Trophoblast cell (in vitro differentiated cells and primary cell): ENCODE data around the gene TMEM266.

ENCODE experiments used
- DNase-seq, 2 donors: peaks; one replicate each; pipeline ENCODE4 v3.0.0-alpha.2; 2016
- H2AFZ ChIP-seq: 2 replicates; pipeline ENCODE4 v1.6.1; 2013; ENCODE audit warnings: low read length, moderate library complexity, mild to moderate bottlenecking; ENCODE audit not compliant: insufficient read depth, poor library complexity
- H2AK5ac ChIP-seq: 2 replicates; pipeline ENCODE4 v1.6.1; 2013; ENCODE audit warnings: mild to moderate bottlenecking, low read length
- H2BK120ac ChIP-seq: 2 replicates; pipeline ENCODE4 v1.6.1; 2013; ENCODE audit warnings: low read length, mild to moderate bottlenecking, moderate library complexity; ENCODE audit not compliant: insufficient read depth, poor library complexity
- H2BK12ac ChIP-seq: 2 replicates; pipeline ENCODE4 v1.6.1; 2013; ENCODE audit warnings: mild to moderate bottlenecking, low read length, moderate library complexity
- H2BK5ac ChIP-seq: 2 replicates; pipeline ENCODE4 v1.6.1; 2013; ENCODE audit warnings: low read length, low read depth, moderate library complexity, mild to moderate bottlenecking; ENCODE audit not compliant: poor library complexity
- H3K14ac ChIP-seq: 2 replicates; pipeline ENCODE4 v1.6.1; 2013; ENCODE audit warnings: mild to moderate bottlenecking, low read length
- H3K18ac ChIP-seq: 2 replicates; pipeline ENCODE4 v1.6.1; 2013; ENCODE audit warnings: mild to moderate bottlenecking, low read length
- H3K23ac ChIP-seq: 2 replicates; pipeline ENCODE4 v1.6.1; 2013; ENCODE audit warnings: low read length
- H3K27ac ChIP-seq: 2 replicates; pipeline ENCODE4 v1.5.1; 2013; ENCODE audit warnings: low read depth, mild to moderate bottlenecking, inconsistent platforms, low read length, moderate library complexity
- H3K27me3 ChIP-seq: 2 replicates; pipeline ENCODE4 v1.6.1; 2013; ENCODE audit warnings: inconsistent platforms, mild to moderate bottlenecking, low read length, moderate library complexity; ENCODE audit not compliant: insufficient read depth
- H3K36me3 ChIP-seq, 2 experiments: 1 replicate in 1 of 2; 2 replicates in 1 of 2; pipeline ENCODE4 v1.6.1; 2013; ENCODE audit warnings: low read length in 2 of 2, mild to moderate bottlenecking in 2 of 2, moderate library complexity in 1 of 2; ENCODE audit not compliant: insufficient read depth in 2 of 2, control insufficient read depth in 1 of 2
- H3K4ac ChIP-seq: 2 replicates; pipeline ENCODE4 v1.6.1; 2013; ENCODE audit warnings: low read depth, mild to moderate bottlenecking, low read length, moderate library complexity
- H3K4me1 ChIP-seq, 2 experiments: 1 replicate in 1 of 2; 2 replicates in 1 of 2; pipeline ENCODE4 v1.6.1; 2013; ENCODE audit warnings: low read length in 2 of 2, mild to moderate bottlenecking in 2 of 2, moderate library complexity in 1 of 2; ENCODE audit not compliant: insufficient read depth in 2 of 2, control insufficient read depth in 1 of 2
- H3K4me2 ChIP-seq: 2 replicates; pipeline ENCODE4 v1.6.1; 2013; ENCODE audit warnings: inconsistent platforms, mild to moderate bottlenecking, low read length, moderate library complexity
- H3K4me3 ChIP-seq: 2 replicates; pipeline ENCODE4 v1.5.1; 2013; ENCODE audit warnings: mild to moderate bottlenecking, low read depth, low read length, inconsistent platforms
- H3K79me1 ChIP-seq: one replicate; pipeline ENCODE4 v1.6.1; 2013; ENCODE audit warnings: low read length
- H3K79me2 ChIP-seq: 2 replicates; pipeline ENCODE4 v1.6.1; 2013; ENCODE audit warnings: low read length, mild to moderate bottlenecking; ENCODE audit not compliant: control insufficient read depth, insufficient read depth, poor library complexity
- H3K9ac ChIP-seq: 2 replicates; pipeline ENCODE4 v1.6.1; 2013; ENCODE audit warnings: mild to moderate bottlenecking, low read length
- H3K9me3 ChIP-seq: 2 replicates; pipeline ENCODE4 v1.6.1; 2013; ENCODE audit warnings: low read depth, mild to moderate bottlenecking, control low read depth, inconsistent platforms, low read length; ENCODE audit not compliant: insufficient read depth
- H4K12ac ChIP-seq: 2 replicates; pipeline ENCODE4 v1.6.1; 2013; ENCODE audit warnings: low read depth, mild to moderate bottlenecking, low read length, moderate library complexity
- H4K8ac ChIP-seq: 2 replicates; pipeline ENCODE4 v1.6.1; 2013; ENCODE audit warnings: low read depth, mild to moderate bottlenecking, low read length, moderate library complexity
- H4K91ac ChIP-seq: one replicate; pipeline ENCODE4 v1.6.1; 2013; ENCODE audit warnings: low read depth, mild to moderate bottlenecking, low read length, moderate library complexity
- WGBS: extraction: QIAGEN DNeasy Blood & Tissue Kit; methylation state at CpG from one replicate; pipeline ENCODE4 v1.1.7; 2013; ENCODE audit warnings: missing lambda C conversion rate; ENCODE audit not compliant: insufficient read length, insufficient coverage; ENCODE audit errors: extremely low coverage; 5-methylcytosine and 5-hydroxymethylcytosine counted together

TMEM266 gene

DNA sequence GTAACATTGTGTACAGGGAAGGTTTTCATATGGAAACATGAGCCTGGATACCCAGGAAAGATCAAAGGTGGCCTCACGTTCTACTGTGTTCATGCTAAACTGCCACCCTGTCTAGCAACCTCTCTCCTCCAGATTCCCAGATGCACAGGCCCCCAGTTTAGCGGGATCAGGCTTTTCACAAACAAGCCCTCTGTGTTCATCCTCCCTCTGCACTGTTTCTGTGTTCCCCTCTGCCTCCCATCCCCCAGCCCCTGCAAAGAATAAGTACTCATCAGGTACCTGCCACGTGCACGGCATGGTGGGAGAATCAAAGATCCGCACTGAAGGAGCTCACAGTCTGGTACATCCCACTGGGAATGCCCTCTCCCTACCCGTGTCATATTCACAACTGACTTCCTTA lies 46.1 kb downstream of the TMEM266 start:
- Histone ChIP-seq H2BK12ac (no peak overlapping the region), H3K14ac (no peak overlapping the region), H3K9me3 (no peaks in the 10 kb centered on the region), H3K4me3 (no peak overlapping the region), H2BK5ac (no peak overlapping the region), H4K91ac (no peak overlapping the region), H3K36me3 (no peaks in the 10 kb centered on the region), H3K4me2 (no peak overlapping the region), H3K4me1 (no peaks in the 10 kb centered on the region), H3K23ac (no peak overlapping the region), H3K27ac (no peak overlapping the region), H2BK120ac (no peak overlapping the region), H2AFZ (no peak overlapping the region), H2AK5ac (no peak overlapping the region), H3K9ac (no peak overlapping the region), H3K4ac (no peak overlapping the region), H3K79me1 (no peaks in the 10 kb centered on the region), H4K8ac (no peak overlapping the region), H4K12ac (no peak overlapping the region), H3K27me3 (no peaks in the 10 kb centered on the region), H3K79me2 (no peaks in the 10 kb centered on the region), H3K18ac (no peak overlapping the region)
- no peak for DNase-seq
- no CpG with 5 or more reads among the region's 6 CpGs for WGBS

DNA sequence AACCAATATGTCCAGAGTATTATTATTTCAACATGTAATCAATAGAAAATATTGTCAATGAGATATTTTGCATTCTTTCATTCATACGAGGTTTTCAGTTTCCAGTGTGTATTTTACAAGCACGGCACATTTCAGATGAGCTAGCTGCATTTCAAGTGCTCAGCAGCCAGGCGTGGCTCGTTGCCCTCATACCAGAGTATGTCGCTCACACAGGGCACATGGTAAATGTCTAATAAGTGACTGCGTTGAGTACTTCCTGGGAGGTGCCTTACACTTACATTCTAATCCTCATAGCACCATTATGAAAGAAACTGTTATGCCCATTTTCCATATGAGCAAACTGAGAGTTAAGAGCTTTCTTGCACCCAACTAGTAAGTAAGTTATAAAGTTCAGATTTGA lies 47.4 kb downstream of the TMEM266 start:
- no peak overlapping the region for H3K4me3 ChIP-seq
- H4K12ac ChIP-seq, result no peak overlapping the region
- WGBS, result no CpG with 5 or more reads among the region's 6 CpGs

DNA sequence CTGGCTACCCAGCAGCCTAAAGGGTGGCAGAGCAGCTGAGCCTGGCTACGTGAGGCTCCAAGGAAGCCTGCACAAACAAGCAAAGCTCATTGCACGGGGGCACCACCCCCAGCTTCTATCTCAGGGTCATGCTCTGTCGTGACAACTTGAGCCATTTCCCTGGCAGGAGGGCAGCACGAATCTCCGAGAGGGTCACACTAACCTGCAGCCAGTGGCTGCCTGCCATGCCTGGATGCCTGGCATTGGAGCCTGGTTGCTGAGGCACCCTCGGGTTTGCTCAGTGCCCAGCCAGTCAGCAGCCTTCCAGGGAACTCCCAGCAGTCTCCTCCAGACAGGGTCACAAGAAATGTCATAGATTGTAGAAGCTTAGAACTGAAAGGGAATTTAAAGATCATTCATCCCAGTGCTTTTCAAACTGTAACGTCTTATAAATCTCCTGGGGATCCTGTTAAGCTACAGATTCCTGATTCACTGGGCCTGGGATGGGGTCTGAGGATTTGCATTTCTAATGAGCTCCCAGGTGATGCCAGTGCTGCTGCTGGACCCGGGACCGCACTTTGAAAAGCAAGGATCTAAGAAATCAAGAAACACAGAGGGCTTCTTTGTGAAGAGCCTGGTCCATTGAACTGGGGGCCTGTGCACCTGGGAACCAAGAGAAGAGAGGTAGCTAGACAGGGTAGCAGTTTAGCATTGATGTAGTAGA lies 48.4 kb downstream of the TMEM266 start:
- Histone ChIP-seq H3K14ac (no peak overlapping the region), H2BK120ac (no peak overlapping the region), H2BK5ac (no peak overlapping the region), H3K4ac (no peak overlapping the region), H4K8ac (no peak overlapping the region), H3K27me3 (no peaks in the 10 kb centered on the region), H2BK12ac (no peak overlapping the region), H3K4me1 (no peaks in the 10 kb centered on the region), H3K79me1 (no peaks in the 10 kb centered on the region), H3K27ac (no peak overlapping the region), H3K4me3 (no peak overlapping the region), H3K4me2 (no peak overlapping the region), H4K12ac (no peak overlapping the region), H3K23ac (no peak overlapping the region), H3K36me3 (no peaks in the 10 kb centered on the region), H2AFZ (no peak overlapping the region), H3K9me3 (no peaks in the 10 kb centered on the region), H4K91ac (no peak overlapping the region), H3K18ac (no peak overlapping the region), H2AK5ac (no peak overlapping the region), H3K79me2 (no peaks in the 10 kb centered on the region), H3K9ac (no peak overlapping the region)
- DNase-seq, result no peak
- whole genome bisulfite sequencing, result no CpG with 5 or more reads among the region's 9 CpGs

More for the DNA sequence above, 47.4 kb downstream of the TMEM266 start:
- H2BK120ac ChIP-seq, result no peak overlapping the region
- DNase-seq, result peak; percentile 35 to 59
- H3K23ac ChIP-seq, result no peak overlapping the region
- no peak overlapping the region for H2AFZ ChIP-seq
- no peak overlapping the region for H3K4me2 ChIP-seq
- H4K91ac ChIP-seq, result no peak overlapping the region
- no peaks in the 10 kb centered on the region for H3K4me1 ChIP-seq
- H2BK12ac ChIP-seq, result no peak overlapping the region
- H3K4ac ChIP-seq, result no peak overlapping the region
- H3K9me3 ChIP-seq, result no peaks in the 10 kb centered on the region
- H3K27me3 ChIP-seq, result no peaks in the 10 kb centered on the region
- H3K79me2 ChIP-seq, result no peaks in the 10 kb centered on the region
- H3K36me3 ChIP-seq, result no peaks in the 10 kb centered on the region
- H3K18ac ChIP-seq, result no peak overlapping the region
- no peak overlapping the region for H3K14ac ChIP-seq
- no peak overlapping the region for H3K27ac ChIP-seq
- H4K8ac ChIP-seq, result no peak overlapping the region
- H3K79me1 ChIP-seq, result no peaks in the 10 kb centered on the region
- H2AK5ac ChIP-seq, result no peak overlapping the region
- no peak overlapping the region for H2BK5ac ChIP-seq
- no peak overlapping the region for H3K9ac ChIP-seq

DNA sequence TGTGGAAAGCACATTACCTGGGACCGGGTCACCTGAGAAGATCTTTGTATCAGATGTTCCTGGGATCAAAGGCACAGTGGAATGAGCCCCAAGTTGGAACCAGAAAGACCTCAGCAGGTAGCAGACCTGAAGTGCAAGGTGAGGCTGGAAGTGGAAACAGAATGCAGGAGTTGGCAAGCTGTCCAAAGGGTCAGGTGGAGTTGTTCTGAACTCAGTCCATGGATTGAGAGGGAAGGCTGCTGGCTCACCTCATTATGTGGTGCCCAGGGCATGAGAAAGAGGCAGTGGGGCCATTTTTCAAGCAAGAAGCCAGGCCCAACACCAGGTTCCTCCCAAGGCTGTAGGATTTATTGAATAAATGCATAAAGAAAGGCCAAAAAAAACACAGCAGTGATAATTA lies 49.3 kb downstream of the TMEM266 start:
- no peaks in the 10 kb centered on the region for H3K4me1 ChIP-seq
- no peak overlapping the region for H2BK120ac ChIP-seq
- no peak overlapping the region for H4K91ac ChIP-seq
- H3K27ac ChIP-seq, result no peak overlapping the region
- no peak overlapping the region for H3K4me2 ChIP-seq
- no CpG with 5 or more reads among the region's 1 CpG for WGBS
- no peak overlapping the region for H2BK12ac ChIP-seq
- H3K23ac ChIP-seq, result no peak overlapping the region
- no peak overlapping the region for H3K4ac ChIP-seq
- H4K12ac ChIP-seq, result no peak overlapping the region
- no peak overlapping the region for H2AK5ac ChIP-seq
- no peaks in the 10 kb centered on the region for H3K9me3 ChIP-seq
- H3K79me1 ChIP-seq, result no peaks in the 10 kb centered on the region
- DNase-seq, result no peak
- H3K36me3 ChIP-seq, result no peaks in the 10 kb centered on the region
- no peak overlapping the region for H2AFZ ChIP-seq
- H3K9ac ChIP-seq, result no peak overlapping the region
- no peak overlapping the region for H3K14ac ChIP-seq
- H2BK5ac ChIP-seq, result no peak overlapping the region
- no peaks in the 10 kb centered on the region for H3K27me3 ChIP-seq
- H3K79me2 ChIP-seq, result no peaks in the 10 kb centered on the region
- no peak overlapping the region for H3K4me3 ChIP-seq
- no peak overlapping the region for H4K8ac ChIP-seq
- H3K18ac ChIP-seq, result no peak overlapping the region
